Myocyte (in vitro differentiated cells): ENCODE results near the gene BPGM. TPM values are rescaled to one million over a fixed set of nuclear protein-coding genes. Genes with fewer than 3 reads are reported as not detected.
A peak's percentile ranks its signal among the peaks of the same experiment; 100 is the strongest.

Source experiments
- DNase-seq: peaks from one replicate; pipeline ENCODE4 v3.0.0-alpha.2; 2012; ENCODE audit warnings: low read depth
- total RNA-seq: library from RNA; depleted of rRNA; stranded (reverse); fragments of >200 nt; gene quantifications from 2 replicates; pipeline ENCODE4 v1.2.3, GENCODE V29; 2014

Gene BPGM
- total RNA-seq, 1 donor from 2014 or later: 34.0 TPM

- no peak for DNase-seq
Measured at GRCh38 chr7:134695321-134695860, 48.7 kb downstream of the BPGM start.

- DNase-seq: no peak
Measured at GRCh38 chr7:134696261-134696660, 49.6 kb downstream of the BPGM start.

DNA sequence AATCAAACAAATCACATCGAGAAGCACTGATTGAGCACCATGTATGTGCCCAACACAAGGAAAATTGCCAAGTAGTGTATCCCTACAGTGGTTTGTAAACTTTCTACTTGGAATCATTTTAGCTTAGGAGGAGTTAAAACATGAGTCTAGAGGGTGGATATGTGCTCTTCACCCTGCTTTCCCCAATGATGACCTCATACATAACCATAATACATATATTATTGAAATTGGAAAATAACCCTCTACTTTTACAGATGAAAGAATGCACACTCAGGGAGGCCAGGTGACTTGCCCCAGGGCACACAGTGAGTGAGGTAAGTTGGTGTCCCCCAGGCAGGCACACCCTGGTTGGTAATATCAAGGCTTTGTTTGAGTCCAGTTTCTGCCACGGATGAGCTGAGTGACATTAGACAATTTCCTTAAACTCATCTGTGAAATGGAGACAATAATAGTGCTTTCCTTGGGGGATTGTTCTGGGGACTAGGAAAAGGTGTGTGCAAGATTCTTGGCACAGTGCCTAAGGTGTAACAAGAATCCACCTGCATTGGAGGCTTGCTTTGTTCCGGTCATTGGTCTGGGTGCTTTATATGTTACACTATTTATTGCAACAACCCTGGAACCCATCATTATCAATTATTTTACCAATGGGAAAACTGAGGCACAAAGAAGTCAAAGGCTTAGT, 50.7 kb downstream of the BPGM start:
- no peak for DNase-seq

DNA sequence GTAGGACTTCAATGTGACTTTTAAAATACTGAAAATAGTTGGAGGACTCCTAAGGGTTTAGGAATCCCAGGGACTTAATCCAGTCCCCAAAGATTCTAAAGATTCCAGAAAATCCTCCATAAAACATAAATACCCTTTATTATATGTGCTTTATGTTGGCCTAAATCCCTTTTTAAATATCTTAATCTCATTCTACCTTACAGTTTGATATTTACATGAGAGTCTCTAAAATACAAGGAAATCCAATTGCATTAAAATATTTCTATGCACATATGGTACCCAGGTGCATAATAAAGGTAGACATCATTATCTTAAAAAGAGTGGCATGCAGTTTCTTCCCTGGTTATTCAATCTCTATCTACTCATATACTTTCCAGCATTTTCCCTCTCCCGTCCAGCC, 51.8 kb downstream of the BPGM start:
- no peak for DNase-seq

GRCh38 chr7:134699021-134699818, 52.6 kb downstream of the BPGM start:
- DNase-seq: no peak

GRCh38 chr7:134699899-134700298, 53.2 kb downstream of the BPGM start:
- DNase-seq: no peak

GRCh38 chr7:134701272-134701671, 54.6 kb downstream of the BPGM start:
- DNase-seq: peak; percentile 46

- DNase-seq: no peak
Measured at GRCh38 chr7:134702366-134703240, 56.0 kb downstream of the BPGM start.

DNA sequence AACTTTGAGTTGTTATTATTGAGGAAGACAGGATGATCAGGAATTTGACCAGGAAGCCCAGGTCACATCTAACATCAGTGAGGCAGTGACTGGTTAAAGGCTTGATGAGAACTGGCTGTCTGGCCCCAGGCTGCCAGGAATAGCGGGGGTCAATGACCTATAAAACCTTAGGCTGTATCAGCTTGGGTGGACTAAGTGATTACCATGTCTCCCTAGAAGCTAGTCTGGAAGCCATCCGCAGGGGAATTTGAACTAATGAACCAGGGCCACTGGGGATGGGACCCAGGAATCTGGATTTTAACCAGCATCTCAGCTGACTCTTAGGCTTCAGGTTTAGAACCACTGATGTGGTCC, 56.6 kb downstream of the BPGM start:
- DNase-seq: no peak

DNA sequence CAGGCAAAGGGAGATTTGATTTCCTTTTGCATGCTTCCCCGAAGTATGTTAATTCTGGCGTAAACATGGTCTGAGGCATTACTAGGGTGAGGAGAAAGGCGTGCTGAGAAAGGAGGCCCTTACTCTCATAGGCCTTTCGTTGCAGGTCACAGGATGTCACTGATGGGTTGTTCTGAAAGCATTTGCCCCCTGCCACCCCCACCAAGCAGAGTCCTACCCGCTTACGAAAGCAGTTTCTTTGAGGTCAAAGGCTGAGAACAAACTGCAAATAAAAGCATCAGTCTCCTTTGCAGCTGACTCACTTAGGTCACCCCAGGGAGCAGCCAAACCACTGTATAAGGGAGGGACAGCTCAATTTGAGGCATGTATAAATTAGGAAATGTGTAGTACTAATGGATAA, 57.1 kb downstream of the BPGM start:
- peak; percentile 42 for DNase-seq

GRCh38 chr7:134704827-134705226, 58.2 kb downstream of the BPGM start:
- no peak for DNase-seq

DNA sequence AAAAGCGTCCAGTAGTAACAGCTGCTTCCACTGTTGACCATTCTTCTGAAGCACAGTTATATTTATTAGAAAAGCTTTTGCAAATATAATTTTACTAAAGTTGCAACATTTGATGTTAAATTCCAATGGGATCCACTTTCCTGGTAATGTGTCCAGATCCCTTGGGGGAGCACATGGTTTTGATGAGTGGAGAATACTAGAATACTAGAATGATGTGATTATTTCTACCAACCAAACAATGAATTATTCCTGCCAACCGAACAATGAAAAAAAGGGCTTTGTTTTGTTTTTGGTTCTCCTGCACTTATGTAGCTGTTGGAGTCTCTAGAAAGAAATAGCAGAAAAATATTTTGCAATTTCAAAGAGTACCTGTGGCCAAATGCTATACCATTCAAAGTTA, 59.1 kb downstream of the BPGM start:
- no peak for DNase-seq

- no peak for DNase-seq
Measured at GRCh38 chr7:134706468-134706867, 59.8 kb downstream of the BPGM start.

GRCh38 chr7:134707663-134708378, 61.2 kb downstream of the BPGM start:
- DNase-seq: no peak

DNA sequence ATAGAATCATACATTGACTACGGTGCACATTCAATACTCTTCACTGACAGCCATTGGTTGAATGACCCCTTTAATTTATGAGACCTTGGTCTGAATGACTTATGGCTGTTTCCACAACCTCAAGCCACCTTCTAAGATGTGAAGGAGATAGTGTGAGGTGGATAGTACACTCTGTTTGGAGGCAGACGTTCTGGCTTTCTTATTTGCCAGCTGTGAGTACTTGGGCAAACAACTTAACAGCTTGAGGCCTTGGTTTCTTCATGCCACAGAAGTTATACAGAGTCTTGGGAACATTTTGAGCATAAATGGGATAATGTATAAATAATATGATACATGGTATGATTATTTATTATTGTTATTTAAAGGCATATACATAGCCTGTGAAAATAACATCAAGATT, 62.0 kb downstream of the BPGM start:
- DNase-seq: no peak

GRCh38 chr7:134709197-134709596, 62.5 kb downstream of the BPGM start:
- no peak for DNase-seq

- DNase-seq: no peak
Measured at GRCh38 chr7:134710511-134710853, 63.8 kb downstream of the BPGM start.

DNA sequence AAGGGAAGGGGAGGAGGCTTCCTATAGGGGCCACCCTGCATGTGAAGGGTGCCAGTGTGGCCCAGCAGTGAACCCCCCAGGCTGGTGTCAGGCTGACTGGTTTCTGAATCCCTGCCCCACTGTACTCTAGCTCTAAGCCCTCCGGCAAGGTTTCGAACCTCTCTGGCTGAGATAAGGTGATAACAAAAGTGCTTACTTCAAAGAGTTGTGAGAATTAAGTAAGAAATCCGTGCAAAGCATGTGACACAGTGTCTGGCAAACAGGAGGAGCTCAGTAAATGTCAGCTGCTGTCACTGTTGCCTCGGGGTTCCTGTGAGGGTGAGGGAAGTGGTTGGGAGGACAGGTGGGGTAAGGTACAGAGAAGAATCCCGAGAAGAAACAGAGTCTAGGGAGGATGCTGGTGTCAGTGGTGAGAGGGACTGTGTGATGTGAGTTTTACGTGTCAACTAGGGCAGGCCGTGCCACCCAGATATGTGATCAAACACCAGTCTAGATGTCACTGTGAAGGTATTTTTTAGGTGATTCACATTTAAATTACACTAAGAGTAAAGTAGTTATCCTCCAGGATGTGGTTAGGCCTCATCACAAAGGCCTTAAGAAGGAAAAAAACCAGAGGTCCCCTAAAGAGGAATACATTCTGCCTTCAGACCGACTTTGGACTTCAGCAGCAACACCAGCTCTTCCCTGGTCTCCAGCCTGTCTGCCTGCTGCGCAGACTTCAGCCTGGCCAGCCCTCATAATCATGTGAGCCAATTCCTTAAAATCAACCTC, 64.4 kb downstream of the BPGM start:
- peak; percentile 32 for DNase-seq

GRCh38 chr7:134712196-134712595, 65.5 kb downstream of the BPGM start:
- peak; percentile 82 for DNase-seq

GRCh38 chr7:134714470-134715205, 68.0 kb downstream of the BPGM start:
- DNase-seq: peak; percentile 80
